Type B pancreatic cell (in vitro differentiated cells): ENCODE results near the gene TMOD4. TPM values are rescaled to one million over a fixed set of nuclear protein-coding genes. Genes with fewer than 3 reads are reported as not detected.
A peak's percentile ranks its signal among the peaks of the same experiment; 100 is the strongest.

ENCODE experiments used
- DNase-seq: peaks from one replicate; pipeline ENCODE4 v3.0.0; 2021; ENCODE audit warnings: mixed read lengths; ENCODE audit not compliant: unreplicated experiment; ENCODE audit errors: extremely low spot score
- H3K27ac Mint-ChIP-seq: 2 replicates; pipeline ENCODE4 v1.8.0; 2021; ENCODE audit warnings: mild to moderate bottlenecking, mixed read lengths
- H3K27me3 Mint-ChIP-seq: 2 replicates; pipeline ENCODE4 v1.8.0; 2021; ENCODE audit warnings: mixed read lengths
- H3K36me3 Mint-ChIP-seq: 2 replicates; pipeline ENCODE4 v1.8.0; 2021; ENCODE audit warnings: mixed read lengths
- H3K4me1 Mint-ChIP-seq: one replicate; pipeline ENCODE4 v1.8.0; 2021; ENCODE audit warnings: mixed read lengths; ENCODE audit not compliant: unreplicated experiment
- H3K4me3 Mint-ChIP-seq: 2 replicates; pipeline ENCODE4 v1.8.0; 2021; ENCODE audit warnings: mild to moderate bottlenecking, mixed read lengths
- H3K9me3 Mint-ChIP-seq: 2 replicates; pipeline ENCODE4 v1.8.0; 2021; ENCODE audit warnings: mixed read lengths
- total RNA-seq: library from RNA; stranded (reverse); gene quantifications from 2 replicates; pipeline ENCODE4 v1.2.1, GENCODE V29; 2021; ENCODE audit warnings: low replicate concordance
- TF ChIP-seq, protein P1 (sequence below): fragments of 200-600 bp; sonication (generic); conservative IDR thresholded peaks from 2 replicates; pipeline ENCODE4 v1.5.0; 2021; ENCODE audit warnings: antibody characterized with exemption, mild to moderate bottlenecking

Gene TMOD4
- total RNA-seq, 1 donor from 2014 or later = 1.9 TPM

DNA sequence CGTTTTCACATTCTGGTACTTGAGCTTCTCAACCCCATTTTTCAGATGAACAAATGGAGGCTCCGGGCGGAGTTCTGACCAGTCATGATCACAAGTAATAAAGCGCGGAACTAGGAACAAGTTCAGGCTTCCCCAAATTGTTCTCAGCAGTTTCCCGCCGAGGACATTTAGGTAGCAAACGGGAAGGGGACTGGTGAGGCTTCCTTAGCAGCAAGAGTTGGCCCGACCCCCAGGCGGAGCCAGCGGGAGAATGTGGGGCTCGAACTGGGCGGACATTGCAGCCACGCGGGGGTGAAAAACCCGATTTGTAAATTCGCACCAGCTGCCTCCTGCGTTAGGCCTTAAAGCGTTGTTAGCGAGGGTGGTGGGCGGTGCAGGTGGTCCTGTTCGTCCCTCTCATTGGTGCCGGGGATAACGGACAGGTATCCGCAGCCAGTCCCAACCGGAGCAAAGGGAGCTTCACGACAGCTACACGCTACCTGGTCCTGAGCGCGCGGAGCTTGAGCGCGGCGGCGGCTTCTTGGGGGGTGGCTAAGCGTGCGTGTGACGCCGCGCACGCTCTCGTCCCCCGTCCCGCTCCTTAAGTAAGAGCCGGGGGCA is 44.7 kb downstream of the TMOD4 start:
- TF ChIP-seq, protein P1, sequence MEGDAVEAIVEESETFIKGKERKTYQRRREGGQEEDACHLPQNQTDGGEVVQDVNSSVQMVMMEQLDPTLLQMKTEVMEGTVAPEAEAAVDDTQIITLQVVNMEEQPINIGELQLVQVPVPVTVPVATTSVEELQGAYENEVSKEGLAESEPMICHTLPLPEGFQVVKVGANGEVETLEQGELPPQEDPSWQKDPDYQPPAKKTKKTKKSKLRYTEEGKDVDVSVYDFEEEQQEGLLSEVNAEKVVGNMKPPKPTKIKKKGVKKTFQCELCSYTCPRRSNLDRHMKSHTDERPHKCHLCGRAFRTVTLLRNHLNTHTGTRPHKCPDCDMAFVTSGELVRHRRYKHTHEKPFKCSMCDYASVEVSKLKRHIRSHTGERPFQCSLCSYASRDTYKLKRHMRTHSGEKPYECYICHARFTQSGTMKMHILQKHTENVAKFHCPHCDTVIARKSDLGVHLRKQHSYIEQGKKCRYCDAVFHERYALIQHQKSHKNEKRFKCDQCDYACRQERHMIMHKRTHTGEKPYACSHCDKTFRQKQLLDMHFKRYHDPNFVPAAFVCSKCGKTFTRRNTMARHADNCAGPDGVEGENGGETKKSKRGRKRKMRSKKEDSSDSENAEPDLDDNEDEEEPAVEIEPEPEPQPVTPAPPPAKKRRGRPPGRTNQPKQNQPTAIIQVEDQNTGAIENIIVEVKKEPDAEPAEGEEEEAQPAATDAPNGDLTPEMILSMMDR = no peak
- H3K9me3 Mint-ChIP-seq = no peaks in the 10 kb centered on the region
- DNase-seq = peak; percentile 86
- H3K27ac Mint-ChIP-seq = peak overlapping the region; percentile 56
- peaks cover 26% of the 10 kb centered on the region for H3K27me3 Mint-ChIP-seq
- H3K4me1 Mint-ChIP-seq = no peaks in the 10 kb centered on the region
- H3K4me3 Mint-ChIP-seq = peak overlapping the region; percentile 88
- H3K36me3 Mint-ChIP-seq = peaks cover 6% of the 10 kb centered on the region

DNA sequence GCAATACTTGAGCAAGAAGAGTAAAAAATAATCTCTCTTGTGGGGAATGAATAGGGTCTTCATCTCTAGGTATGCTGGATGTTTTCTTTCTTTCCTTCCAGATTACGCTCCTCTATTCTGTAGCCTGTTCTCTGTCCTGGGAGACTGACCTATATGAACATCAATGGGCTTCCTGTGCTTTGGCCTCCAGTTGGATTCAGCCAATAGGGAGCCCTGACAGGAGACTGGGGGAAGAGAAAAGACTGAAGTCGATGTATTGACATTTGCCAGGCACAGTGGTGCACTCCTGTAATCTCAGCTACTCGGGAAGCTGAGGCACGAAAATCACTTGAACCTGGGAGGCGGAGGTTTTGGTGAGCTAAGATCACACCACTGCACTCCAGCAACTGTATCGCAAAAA is 47.0 kb downstream of the TMOD4 start:
- H3K27me3 Mint-ChIP-seq = peaks cover 15% of the 10 kb centered on the region
- no peaks in the 10 kb centered on the region for H3K9me3 Mint-ChIP-seq
- TF ChIP-seq, protein P1 = no peak
- H3K4me3 Mint-ChIP-seq = no peak overlapping the region
- no peaks in the 10 kb centered on the region for H3K4me1 Mint-ChIP-seq
- DNase-seq = no peak
- no peaks in the 10 kb centered on the region for H3K36me3 Mint-ChIP-seq
- no peak overlapping the region for H3K27ac Mint-ChIP-seq

DNA sequence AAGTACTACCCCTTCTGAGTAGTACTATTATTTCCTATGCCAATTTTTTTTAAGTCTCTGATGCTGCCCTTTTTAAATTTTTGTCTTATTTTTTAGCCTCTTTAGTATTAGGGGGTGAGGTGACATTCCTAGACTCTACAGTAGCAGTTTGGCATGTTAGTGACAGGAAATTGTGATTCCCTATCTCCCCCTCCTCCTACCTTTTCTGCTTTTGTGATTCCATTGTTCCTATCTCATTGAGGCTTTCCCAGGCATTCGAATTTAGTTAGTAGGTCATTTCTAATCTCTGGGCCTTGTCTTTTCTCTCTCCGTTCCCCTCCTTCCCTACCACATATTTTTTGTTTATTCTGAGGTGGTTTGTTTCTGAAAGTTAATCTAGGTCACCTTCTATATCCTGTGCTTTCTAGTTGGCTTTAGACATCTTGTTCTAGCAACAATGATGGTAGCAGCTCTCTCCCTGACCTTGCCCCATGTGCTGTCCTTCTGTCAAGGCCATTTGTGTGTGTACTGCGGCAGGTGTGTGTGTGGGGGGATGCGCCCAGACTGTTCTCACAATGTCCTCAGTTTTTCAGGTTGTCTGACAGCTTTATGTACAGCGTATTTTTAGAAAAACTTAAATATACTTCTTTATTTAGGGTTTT is 50.9 kb downstream of the TMOD4 start:
- TF ChIP-seq, protein P1 = no peak
- no peaks in the 10 kb centered on the region for H3K27me3 Mint-ChIP-seq
- DNase-seq = no peak
- H3K36me3 Mint-ChIP-seq = no peaks in the 10 kb centered on the region
- no peaks in the 10 kb centered on the region for H3K9me3 Mint-ChIP-seq
- no peak overlapping the region for H3K27ac Mint-ChIP-seq
- H3K4me3 Mint-ChIP-seq = no peak overlapping the region
- H3K4me1 Mint-ChIP-seq = no peaks in the 10 kb centered on the region

Other genes with a start within 250 kb of the TMOD4 start
- gene SETDB1, start 249.6 kb downstream of the TMOD4 start, total RNA-seq = 53.5 and 73.8 TPM in 2 replicates
- gene CERS2, start 201.1 kb downstream of the TMOD4 start, total RNA-seq = 129 and 181 TPM in 2 replicates
- 5.8 and 9.5 TPM in 2 replicates for gene ANXA9, start 193.7 kb downstream of the TMOD4 start, total RNA-seq
- 28.5 and 38.8 TPM in 2 replicates for gene MINDY1, start 169.1 kb downstream of the TMOD4 start, total RNA-seq
- gene PRUNE1, start 167.5 kb downstream of the TMOD4 start, total RNA-seq = 16.3 and 20.4 TPM in 2 replicates
- 27.7 and 70.3 TPM in 2 replicates for gene BNIPL, start 139.4 kb downstream of the TMOD4 start, total RNA-seq
- gene C1orf56, start 128.2 kb downstream of the TMOD4 start, total RNA-seq = 4.7 and 8.6 TPM in 2 replicates
- gene CDC42SE1, start 116.4 kb downstream of the TMOD4 start, total RNA-seq = 109 and 176 TPM in 2 replicates
- 9.0 and 17.0 TPM in 2 replicates for gene MLLT11, start 115.6 kb downstream of the TMOD4 start, total RNA-seq
- 13.6 and 14.3 TPM in 2 replicates for gene GABPB2, start 105.2 kb downstream of the TMOD4 start, total RNA-seq
- 10.6 and 37.1 TPM in 2 replicates for gene SEMA6C, start 29.4 kb downstream of the TMOD4 start, total RNA-seq
- gene TNFAIP8L2, start 19.3 kb downstream of the TMOD4 start, total RNA-seq = not detected in 2 replicates
- gene LYSMD1, start 10.1 kb downstream of the TMOD4 start, total RNA-seq = 8.9 and 12.3 TPM in 2 replicates
- 39.3 and 42.1 TPM in 2 replicates for gene SCNM1, start 9.8 kb downstream of the TMOD4 start, total RNA-seq
- 95.8 and 97.4 TPM in 2 replicates for gene VPS72, start 14.2 kb upstream of the TMOD4 start, total RNA-seq
- 69.8 and 77.3 TPM in 2 replicates for gene PIP5K1A, start 22.6 kb upstream of the TMOD4 start, total RNA-seq
- gene PSMD4, start 78.8 kb upstream of the TMOD4 start, total RNA-seq = 146 and 170 TPM in 2 replicates
- gene ZNF687, start 106.3 kb upstream of the TMOD4 start, total RNA-seq = 29.6 and 31.7 TPM in 2 replicates
- 59.6 and 60.7 TPM in 2 replicates for gene PI4KB, start 151.4 kb upstream of the TMOD4 start, total RNA-seq
- 27.3 and 66.5 TPM in 2 replicates for gene RFX5, start 171.3 kb upstream of the TMOD4 start, total RNA-seq
- 20.5 and 39.2 TPM in 2 replicates for gene SELENBP1, start 196.7 kb upstream of the TMOD4 start, total RNA-seq
- 241 and 243 TPM in 2 replicates for gene PSMB4, start 223.6 kb upstream of the TMOD4 start, total RNA-seq